ENCODE measurements around the gene ROR1.

- TF ChIP-seq TAF1 (IDR thresholded peaks at IDR 0.05; ENCODE audit: borderline replicate concordance, insufficient read depth, low read length) (no peak), POLR2AphosphoS5 (IDR thresholded peaks at IDR 0.05; ENCODE audit: low read depth, low read length) (no peak), REST (IDR thresholded peaks at IDR 0.05; ENCODE audit: insufficient read depth in 1 of 2, low read depth in 2 of 2, low read length in 2 of 2) (no peak)
Observed at GRCh38 chr1:64010316-64010715, 236.5 kb downstream of the ROR1 start.
